Progenitor cell of endocrine pancreas (in vitro differentiated cells): Measurements from ENCODE around the gene MARF1. TPM values are rescaled to one million over a fixed set of nuclear protein-coding genes. Genes with fewer than 3 reads are reported as not detected.

ENCODE experiments used
- DNase-seq: peaks from one replicate; pipeline ENCODE4 v3.0.0; 2021; ENCODE audit warnings: low spot score; ENCODE audit not compliant: unreplicated experiment
- H3K27ac Mint-ChIP-seq: 2 replicates; pipeline ENCODE4 v1.8.0; 2021; ENCODE audit warnings: mild to moderate bottlenecking, moderate library complexity, mixed read lengths
- H3K27me3 Mint-ChIP-seq: 2 replicates; pipeline ENCODE4 v1.8.0; 2021; ENCODE audit warnings: mixed read lengths
- H3K36me3 Mint-ChIP-seq: 2 replicates; pipeline ENCODE4 v1.8.0; 2022; ENCODE audit warnings: mixed read lengths; ENCODE audit not compliant: insufficient read depth
- H3K4me1 Mint-ChIP-seq: 2 replicates; pipeline ENCODE4 v1.8.0; 2021; ENCODE audit warnings: low read depth, mixed read lengths
- H3K4me3 Mint-ChIP-seq: 2 replicates; pipeline ENCODE4 v1.8.0; 2021; ENCODE audit warnings: low read depth, mild to moderate bottlenecking, moderate library complexity, mixed read lengths
- H3K9me3 Mint-ChIP-seq: 2 replicates; pipeline ENCODE4 v1.8.0; 2021; ENCODE audit warnings: low read depth, mixed read lengths
- CTCF ChIP-seq: fragments of 200-600 bp; sonication (generic); IDR thresholded peaks from one replicate; pipeline ENCODE4 v1.5.0; 2021; ENCODE audit warnings: antibody characterized with exemption, mild to moderate bottlenecking; ENCODE audit not compliant: unreplicated experiment
- total RNA-seq: library from RNA; stranded (reverse); gene quantifications from 2 replicates; pipeline ENCODE4 v1.2.1, GENCODE V29; 2021

The MARF1 gene
- total RNA-seq, 1 donor from 2014 or later, result 71.9 TPM

- Mint-ChIP-seq H3K36me3 (peaks cover 35% of the 10 kb centered on the region), H3K27me3 (no peaks in the 10 kb centered on the region), H3K4me3 (no peak overlapping the region), H3K4me1 (no peaks in the 10 kb centered on the region), H3K27ac (peak overlapping the region; percentile 31), H3K9me3 (no peaks in the 10 kb centered on the region)
- DNase-seq, result no peak
- no peak for TF ChIP-seq CTCF
These were observed 7.0 kb downstream of the MARF1 start for GRCh38 chr16:15635926-15636325.

DNA sequence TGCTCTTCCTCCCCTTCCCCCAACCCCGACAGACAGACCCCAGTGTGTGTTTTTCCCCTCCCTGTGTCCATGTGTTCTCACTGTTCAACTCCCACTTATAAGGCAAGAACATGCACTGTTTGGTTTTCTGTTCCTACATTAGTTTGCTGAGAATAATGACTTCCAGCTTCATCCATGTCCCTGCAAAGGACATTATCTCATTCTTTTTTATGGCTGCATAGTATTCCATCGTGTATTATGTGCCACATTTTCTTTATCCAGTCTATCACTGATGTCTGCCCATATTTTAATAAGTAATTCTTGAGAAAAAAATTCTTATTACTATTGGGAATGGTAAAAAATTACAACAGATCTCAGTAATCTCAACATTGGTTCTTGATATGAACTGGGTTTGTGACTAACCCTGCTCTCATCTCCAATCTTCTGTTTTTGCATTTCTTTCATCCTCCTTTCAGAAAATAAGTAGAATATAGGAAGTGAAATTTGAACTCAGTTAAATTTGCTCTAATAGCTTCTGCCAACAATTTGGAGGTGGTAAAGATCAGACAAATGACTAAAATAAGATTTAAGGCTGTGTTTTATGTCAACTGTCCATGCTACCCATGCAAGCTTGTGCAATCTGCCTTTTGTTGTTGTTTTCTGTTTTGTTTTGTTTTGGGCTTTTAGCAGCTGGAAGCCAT, 11.1 kb downstream of the MARF1 start:
- no peak overlapping the region for H3K27ac Mint-ChIP-seq
- no peaks in the 10 kb centered on the region for H3K27me3 Mint-ChIP-seq
- no peak for DNase-seq
- H3K9me3 Mint-ChIP-seq, result no peaks in the 10 kb centered on the region
- no peak overlapping the region for H3K4me3 Mint-ChIP-seq
- TF ChIP-seq CTCF, result no peak
- H3K4me1 Mint-ChIP-seq, result peaks cover 7% of the 10 kb centered on the region
- H3K36me3 Mint-ChIP-seq, result peaks cover 25% of the 10 kb centered on the region

DNA sequence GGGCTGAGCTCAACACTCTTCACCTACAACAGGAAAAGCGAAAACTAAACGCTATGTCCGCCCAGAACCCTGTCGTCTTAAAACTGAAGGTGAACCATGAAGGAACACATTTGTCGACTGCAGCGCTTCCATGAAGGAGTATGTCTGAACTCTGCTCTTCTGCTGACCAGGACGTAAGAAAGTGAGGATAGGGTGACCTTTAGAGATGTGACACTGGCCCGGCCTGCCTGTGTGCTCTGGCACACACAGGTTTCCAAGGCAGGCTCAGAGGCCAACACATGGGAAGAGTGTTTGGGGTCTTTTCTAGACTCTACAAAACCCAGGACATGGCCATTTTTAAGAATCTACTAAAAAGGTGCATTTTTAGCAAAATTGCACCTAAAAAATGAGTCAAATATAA, 21.1 kb downstream of the MARF1 start:
- no peaks in the 10 kb centered on the region for H3K9me3 Mint-ChIP-seq
- peaks cover 43% of the 10 kb centered on the region for H3K36me3 Mint-ChIP-seq
- no peak overlapping the region for H3K27ac Mint-ChIP-seq
- no peak for DNase-seq
- H3K27me3 Mint-ChIP-seq, result no peaks in the 10 kb centered on the region
- no peaks in the 10 kb centered on the region for H3K4me1 Mint-ChIP-seq
- TF ChIP-seq CTCF, result no peak
- H3K4me3 Mint-ChIP-seq, result no peak overlapping the region

DNA sequence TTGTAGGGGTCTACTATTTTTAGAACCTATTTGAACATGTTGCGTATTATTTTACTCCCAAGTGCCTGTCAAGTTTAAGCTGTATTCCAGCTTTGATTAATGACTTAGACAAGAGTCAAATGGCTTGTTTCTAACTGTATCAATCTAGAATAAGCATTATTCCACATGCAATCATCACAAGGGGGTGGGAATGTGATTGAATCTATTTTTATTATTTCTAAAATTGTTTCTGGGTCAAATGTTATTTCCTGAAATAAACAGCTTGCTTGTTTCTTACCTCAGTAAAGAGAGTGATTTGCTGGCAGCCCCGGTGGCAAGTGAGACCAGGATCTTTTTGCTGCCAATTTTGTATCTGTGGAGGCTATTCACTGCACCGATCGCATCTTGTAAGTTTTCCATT, 21.5 kb downstream of the MARF1 start:
- Mint-ChIP-seq H3K9me3 (no peaks in the 10 kb centered on the region), H3K36me3 (peaks cover 46% of the 10 kb centered on the region), H3K4me3 (no peak overlapping the region), H3K27ac (no peak overlapping the region), H3K27me3 (no peaks in the 10 kb centered on the region), H3K4me1 (no peaks in the 10 kb centered on the region)
- TF ChIP-seq CTCF, result no peak
- no peak for DNase-seq

GRCh38 chr16:15620611-15621195, 22.3 kb downstream of the MARF1 start:
- no peaks in the 10 kb centered on the region for H3K9me3 Mint-ChIP-seq
- H3K36me3 Mint-ChIP-seq, result peaks cover 48% of the 10 kb centered on the region
- no peak for TF ChIP-seq CTCF
- H3K4me1 Mint-ChIP-seq, result no peaks in the 10 kb centered on the region
- no peak overlapping the region for H3K27ac Mint-ChIP-seq
- no peaks in the 10 kb centered on the region for H3K27me3 Mint-ChIP-seq
- DNase-seq, result no peak
- no peak overlapping the region for H3K4me3 Mint-ChIP-seq
